Transverse colon (tissue), 4 donors: Measurements from ENCODE around the gene BLOC1S5. TPM values are rescaled to one million over a fixed set of nuclear protein-coding genes. Genes with fewer than 3 reads are reported as not detected.
A peak's percentile ranks its signal among the peaks of the same experiment; 100 is the strongest.

Experiments used
- DNase-seq: peaks from one replicate; pipeline ENCODE4 v3.0.0-alpha.2; 2019
- H3K27ac ChIP-seq, 4 donors: fragments of 200-600 bp; sonication (generic); 2 replicates each; pipeline ENCODE4 v1.5.1; 2016 to 2018; ENCODE audit warnings: inconsistent platforms in 4 of 4
- H3K27me3 ChIP-seq: fragments of 200-600 bp; sonication (generic); 2 replicates; pipeline ENCODE4 v1.5.1; 2017; ENCODE audit warnings: inconsistent platforms
- H3K36me3 ChIP-seq, 4 donors: fragments of 200-600 bp; sonication (generic); 2 replicates each; pipeline ENCODE4 v1.5.1; 2017 to 2019; ENCODE audit warnings: inconsistent platforms in 4 of 4
- H3K4me1 ChIP-seq, 4 donors: fragments of 200-600 bp; sonication (generic); 2 replicates each; pipeline ENCODE4 v1.5.1; 2017 to 2020; ENCODE audit warnings: inconsistent platforms in 4 of 4
- H3K4me3 ChIP-seq, 4 donors: fragments of 200-600 bp; sonication (generic); 1 replicate in 1 of 4; 2 replicates in 3 of 4; pipeline versions ENCODE4 v1.5.1 to v1.6.1; 2017 to 2019; ENCODE audit warnings: inconsistent platforms in 4 of 4
- H3K9me3 ChIP-seq, 2 donors: fragments of 200-600 bp; sonication (generic); 2 replicates each; pipeline ENCODE4 v1.5.1; 2017 to 2019; ENCODE audit warnings: inconsistent platforms in 2 of 2
- CTCF ChIP-seq, 5 experiments: fragments of 200-600 bp in 3 of 5; fragments of 450-650 bp in 2 of 5; sonication (generic) in 3 of 5; IDR thresholded peaks; 1 replicate in 2 of 5; 2 replicates in 3 of 5; pipeline ENCODE4 v1.5.1; 2016 to 2017; ENCODE audit warnings: antibody characterized with exemption in 5 of 5, inconsistent platforms in 3 of 5, mild to moderate bottlenecking in 2 of 5, moderate library complexity in 1 of 5
- EP300 ChIP-seq: sonication (generic); formaldehyde crosslinking; IDR thresholded peaks from one replicate; pipeline ENCODE4 v1.6.1; 2017; ENCODE audit warnings: antibody characterized with exemption, low read depth
- POLR2A ChIP-seq: fragments of 450-650 bp; IDR thresholded peaks from one replicate; pipeline ENCODE4 v1.6.1; 2016; ENCODE audit warnings: antibody characterized with exemption, mild to moderate bottlenecking, moderate library complexity
- POLR2AphosphoS5 ChIP-seq, 3 donors: sonication (generic); formaldehyde crosslinking; IDR thresholded peaks; one replicate each; pipeline ENCODE4 v1.6.1; 2016; ENCODE audit warnings: antibody characterized with exemption in 3 of 3
- WGBS, 2 donors: methylation state at CpG; one replicate each; pipeline ENCODE4 v1.1.5; 2018; ENCODE audit warnings: low coverage in 1 of 2; 5-methylcytosine and 5-hydroxymethylcytosine counted together
- in situ Hi-C, 4 donors: fragments of 200-750 bp; cut with MboI; loops; one replicate each; pipeline versions ENCODE4 v1.15.0 to v1.15.1; 2017; ENCODE audit warnings: low sequenced_read_pairs in 3 of 4, low pct_ligation_motif_present in 1 of 4, low pct_unique_long_range_greater_than_20kb in 1 of 4
- intact Hi-C: fragments of 100-400 bp; cut with DNase I; formaldehyde crosslinking; loops from one replicate; pipeline ENCODE4 v1.15.1; 2023; ENCODE audit warnings: low total_unique reads
- total RNA-seq, 4 donors: library from RNA; depleted of rRNA; stranded (reverse); fragments of >200 nt; gene quantifications; one replicate each; pipeline ENCODE4 v1.1.0, GENCODE V29; 2016

Gene BLOC1S5
- total RNA-seq, 4 donors from 2014 or later, result 2.0 to 12.7 (median 10.3) TPM

- Histone ChIP-seq H3K36me3 (no peaks in the 10 kb centered on the region), H3K4me1 (peaks cover 0 to 9% (median 7%) of the 10 kb centered on the region in 4 donors), H3K9me3 (no peaks in the 10 kb centered on the region), H3K4me3 (no peak overlapping the region), H3K27me3 (no peaks in the 10 kb centered on the region), H3K27ac (no peak overlapping the region)
- intact Hi-C loops (no loop called here), in situ Hi-C loops (no loop called here)
- no peak for DNase-seq
- WGBS, 2 donors, result 76 to 79% methylated on average over 3 to 4 of the region's 4 CpGs
- no peak for TF ChIP-seq POLR2A
- TF ChIP-seq CTCF (IDR thresholded peaks at IDR 0.05), result no peak
- TF ChIP-seq EP300, result no peak
- TF ChIP-seq POLR2AphosphoS5 (IDR thresholded peaks at IDR 0.05), result no peak
Measured at GRCh38 chr6:8069151-8069550, 5.0 kb upstream of the BLOC1S5 start.

- no peak for DNase-seq
- intact Hi-C loops (no loop called here), in situ Hi-C loops (no loop called here)
- Histone ChIP-seq H3K9me3 (no peaks in the 10 kb centered on the region), H3K4me3 (no peak overlapping the region), H3K27ac (no peak overlapping the region), H3K27me3 (no peaks in the 10 kb centered on the region), H3K4me1 (peaks cover 0 to 16% (median 10%) of the 10 kb centered on the region in 4 donors), H3K36me3 (no peaks in the 10 kb centered on the region)
- WGBS, 2 donors, result 92 to 94% methylated on average over 4 of the region's 4 CpGs
- TF ChIP-seq EP300 (no peak), POLR2AphosphoS5 (IDR thresholded peaks at IDR 0.05) (no peak), CTCF (IDR thresholded peaks at IDR 0.05) (no peak), POLR2A (no peak)
Measured at GRCh38 chr6:8066108-8066507, 1.9 kb upstream of the BLOC1S5 start.

- H3K9me3 ChIP-seq, result no peaks in the 10 kb centered on the region
- TF ChIP-seq POLR2AphosphoS5 (IDR thresholded peaks at IDR 0.05) (no peak), EP300 (no peak), POLR2A (no peak), CTCF (IDR thresholded peaks at IDR 0.05) (no peak)
- H3K4me3 ChIP-seq, result no peak overlapping the region
- in situ Hi-C loops, result no loop called here
- H3K27ac ChIP-seq, result peak overlapping the region in 1 of 4 donors; percentile 88
- no peaks in the 10 kb centered on the region for H3K27me3 ChIP-seq
- no peaks in the 10 kb centered on the region for H3K36me3 ChIP-seq
- peaks cover 0 to 16% (median 10%) of the 10 kb centered on the region in 4 donors for H3K4me1 ChIP-seq
- intact Hi-C loops, result no loop called here
- DNase-seq, result no peak
- 83 to 100% methylated on average over 2 to 4 of the region's 4 CpGs for WGBS, 2 donors
Measured at GRCh38 chr6:8065519-8065911, 1.3 kb upstream of the BLOC1S5 start.

- intact Hi-C loops (no loop called here), in situ Hi-C loops (no loop called here)
- 36 to 64% methylated on average over 3 to 7 of the region's 7 CpGs for WGBS, 2 donors
- peak overlapping the region; percentile 88 to 93 (median 89) for H3K27ac ChIP-seq
- TF ChIP-seq EP300 (no peak), POLR2A (no peak)
- no peak for DNase-seq
- no peaks in the 10 kb centered on the region for H3K36me3 ChIP-seq
- H3K9me3 ChIP-seq, result no peaks in the 10 kb centered on the region
- no peaks in the 10 kb centered on the region for H3K27me3 ChIP-seq
- peaks cover 0 to 16% (median 10%) of the 10 kb centered on the region in 4 donors for H3K4me1 ChIP-seq
- peak overlapping the region in 3 of 4 donors; percentile 78 to 89 (median 79) for H3K4me3 ChIP-seq
Measured at GRCh38 chr6:8064638-8065518, 689 bp upstream of the BLOC1S5 start.
